ENCODE measurements around the gene ARFGAP2. TPM values are rescaled to one million over a fixed set of nuclear protein-coding genes. Genes with fewer than 3 reads are reported as not detected.
A peak's percentile ranks its signal among the peaks of the same experiment; 100 is the strongest.

The ARFGAP2 gene
- total RNA-seq, 6 experiments from 2014 or later = 58.2 to 64.0 (median 61.1) TPM

GRCh38 chr11:47143322-47143721 is 33.4 kb downstream of the ARFGAP2 start:
- Mint-ChIP-seq H3K27me3 (ENCODE audit: insufficient read depth) (no peaks in the 10 kb centered on the region), H3K9me3 (no peaks in the 10 kb centered on the region), H3K27ac (peak overlapping the region; percentile 75), H3K4me1 (ENCODE audit: low read depth) (peaks cover 21% of the 10 kb centered on the region), H3K4me3 (peak overlapping the region; percentile 1; the same call in 1 of the 2 replicates), H3K36me3 (ENCODE audit: low read depth) (peaks cover under 1% of the 10 kb centered on the region)
- DNase-seq = peak; percentile 82
- TF ChIP-seq, protein P1, sequence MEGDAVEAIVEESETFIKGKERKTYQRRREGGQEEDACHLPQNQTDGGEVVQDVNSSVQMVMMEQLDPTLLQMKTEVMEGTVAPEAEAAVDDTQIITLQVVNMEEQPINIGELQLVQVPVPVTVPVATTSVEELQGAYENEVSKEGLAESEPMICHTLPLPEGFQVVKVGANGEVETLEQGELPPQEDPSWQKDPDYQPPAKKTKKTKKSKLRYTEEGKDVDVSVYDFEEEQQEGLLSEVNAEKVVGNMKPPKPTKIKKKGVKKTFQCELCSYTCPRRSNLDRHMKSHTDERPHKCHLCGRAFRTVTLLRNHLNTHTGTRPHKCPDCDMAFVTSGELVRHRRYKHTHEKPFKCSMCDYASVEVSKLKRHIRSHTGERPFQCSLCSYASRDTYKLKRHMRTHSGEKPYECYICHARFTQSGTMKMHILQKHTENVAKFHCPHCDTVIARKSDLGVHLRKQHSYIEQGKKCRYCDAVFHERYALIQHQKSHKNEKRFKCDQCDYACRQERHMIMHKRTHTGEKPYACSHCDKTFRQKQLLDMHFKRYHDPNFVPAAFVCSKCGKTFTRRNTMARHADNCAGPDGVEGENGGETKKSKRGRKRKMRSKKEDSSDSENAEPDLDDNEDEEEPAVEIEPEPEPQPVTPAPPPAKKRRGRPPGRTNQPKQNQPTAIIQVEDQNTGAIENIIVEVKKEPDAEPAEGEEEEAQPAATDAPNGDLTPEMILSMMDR (IDR thresholded peaks at IDR 0.05) = no peak

- peaks cover 2% of the 10 kb centered on the region; the same call in 1 of the 2 replicates for H3K27me3 Mint-ChIP-seq (ENCODE audit: insufficient read depth)
- peaks cover 21% of the 10 kb centered on the region for H3K4me1 Mint-ChIP-seq (ENCODE audit: low read depth)
- TF ChIP-seq, protein P1 (IDR thresholded peaks at IDR 0.05) = no peak
- peaks cover 11% of the 10 kb centered on the region for H3K36me3 Mint-ChIP-seq (ENCODE audit: low read depth)
- no peaks in the 10 kb centered on the region for H3K9me3 Mint-ChIP-seq
- no peak for DNase-seq
- H3K4me3 Mint-ChIP-seq = no peak overlapping the region
- no peak overlapping the region for H3K27ac Mint-ChIP-seq
Observed at GRCh38 chr11:47139878-47140277, 36.8 kb downstream of the ARFGAP2 start.

GRCh38 chr11:47137476-47137875 is 39.2 kb downstream of the ARFGAP2 start:
- H3K27me3 Mint-ChIP-seq (ENCODE audit: insufficient read depth) = peaks cover 2% of the 10 kb centered on the region; the same call in 1 of the 2 replicates
- no peak overlapping the region for H3K27ac Mint-ChIP-seq
- H3K4me3 Mint-ChIP-seq = no peak overlapping the region
- H3K4me1 Mint-ChIP-seq (ENCODE audit: low read depth) = peaks cover 4% of the 10 kb centered on the region
- H3K36me3 Mint-ChIP-seq (ENCODE audit: low read depth) = peaks cover 11% of the 10 kb centered on the region
- no peak for DNase-seq
- no peaks in the 10 kb centered on the region for H3K9me3 Mint-ChIP-seq
- TF ChIP-seq, protein P1 (IDR thresholded peaks at IDR 0.05) = no peak

DNA sequence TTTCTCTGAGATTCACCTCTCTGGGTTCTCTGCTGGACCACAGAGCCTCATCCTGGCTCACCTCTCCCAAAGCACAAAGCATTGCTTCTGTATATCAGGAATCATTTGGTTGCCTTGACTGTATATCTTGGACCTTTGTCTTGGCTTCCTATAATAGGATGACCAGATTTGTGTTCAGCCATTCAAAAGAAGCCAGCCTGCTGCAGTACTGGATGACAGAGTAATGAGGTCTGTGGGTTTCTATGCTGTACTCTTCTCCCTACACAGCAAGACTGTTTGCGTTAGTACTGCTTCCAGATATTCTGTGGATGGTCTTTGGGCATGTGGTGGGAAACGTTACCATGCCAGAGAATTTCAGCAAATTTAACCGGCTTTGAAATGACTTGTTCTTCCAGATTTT is 39.8 kb downstream of the ARFGAP2 start:
- H3K4me1 Mint-ChIP-seq (ENCODE audit: low read depth) = no peaks in the 10 kb centered on the region

DNA sequence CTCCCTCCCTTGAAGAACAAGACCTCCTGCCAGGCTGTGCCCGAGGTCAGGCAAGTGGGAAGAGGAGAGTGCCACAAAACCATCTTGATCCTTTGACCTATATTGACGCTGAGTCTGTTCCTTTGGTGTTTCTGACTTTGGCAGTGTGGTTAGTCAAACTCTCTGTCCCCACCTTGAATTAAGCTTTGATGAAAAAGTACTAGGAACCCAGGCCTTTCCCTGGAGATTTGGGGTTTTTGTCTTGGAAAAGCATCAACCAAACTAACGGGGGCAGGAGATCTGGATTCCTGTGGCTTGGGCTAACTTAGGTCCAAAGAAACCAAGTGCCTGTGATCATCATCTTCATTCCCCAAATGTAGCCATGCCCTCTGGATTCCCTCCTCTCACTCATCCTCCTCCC is 40.4 kb downstream of the ARFGAP2 start:
- Mint-ChIP-seq H3K4me1 (ENCODE audit: low read depth) (no peaks in the 10 kb centered on the region), H3K27ac (no peak overlapping the region), H3K36me3 (ENCODE audit: low read depth) (peaks cover 11% of the 10 kb centered on the region), H3K9me3 (no peaks in the 10 kb centered on the region), H3K4me3 (no peak overlapping the region), H3K27me3 (ENCODE audit: insufficient read depth) (peaks cover 2% of the 10 kb centered on the region; the same call in 1 of the 2 replicates)
- no peak for DNase-seq
- TF ChIP-seq, protein P1 (IDR thresholded peaks at IDR 0.05) = no peak

More for the DNA sequence above, 39.8 kb downstream of the ARFGAP2 start:
- TF ChIP-seq, protein P1 (IDR thresholded peaks at IDR 0.05) = no peak
- H3K4me3 Mint-ChIP-seq = no peak overlapping the region
- peaks cover 2% of the 10 kb centered on the region; the same call in 1 of the 2 replicates for H3K27me3 Mint-ChIP-seq (ENCODE audit: insufficient read depth)
- H3K9me3 Mint-ChIP-seq = no peaks in the 10 kb centered on the region
- H3K36me3 Mint-ChIP-seq (ENCODE audit: low read depth) = peaks cover 11% of the 10 kb centered on the region
- no peak overlapping the region for H3K27ac Mint-ChIP-seq
- no peak for DNase-seq

All from HFFc6 (cell line).